Measurements from ENCODE around the gene TRPC3. TPM values are rescaled to one million over a fixed set of nuclear protein-coding genes. Genes with fewer than 3 reads are reported as not detected.

TRPC3 gene
- not detected for total RNA-seq

GRCh38 chr4:121951521-121952110 lies at the start of gene TRPC3:
TRPC3 (minus strand) TSS chr4:121952060; CDS start chr4:121951680, 380 bp downstream.

GRCh38 chr4:121869841-121870822 lies 81.7 kb downstream of the TRPC3 start, which contains the start of gene BBS7:
BBS7 (minus strand) TSS chr4:121870474; CDS start chr4:121870313, 161 bp downstream.

Other genes starting within 250 kb of the TRPC3 start
- gene SMIM43, start 186.9 kb downstream of the TRPC3 start, total RNA-seq, result under 1 TPM in 1 of 2 donors, not detected in 1; under 0.01 TPM
- 10 to 100 TPM; 33.4 to 67.6 TPM for gene EXOSC9, start 150.7 kb downstream of the TRPC3 start, total RNA-seq
- gene CCNA2, start 128.2 kb downstream of the TRPC3 start, total RNA-seq, result 10 to 100 TPM; 32.7 to 84.9 TPM
- 10 to 100 TPM; 17.6 to 19.6 TPM for gene BBS7, start 81.6 kb downstream of the TRPC3 start, total RNA-seq
- 10 to 100 TPM; 42.6 to 53.3 TPM for gene BLTP1, start 200.3 kb upstream of the TRPC3 start, total RNA-seq

Data from melanocyte of skin (primary cell).